ENCODE results near the gene ZNRF1.

DNA sequence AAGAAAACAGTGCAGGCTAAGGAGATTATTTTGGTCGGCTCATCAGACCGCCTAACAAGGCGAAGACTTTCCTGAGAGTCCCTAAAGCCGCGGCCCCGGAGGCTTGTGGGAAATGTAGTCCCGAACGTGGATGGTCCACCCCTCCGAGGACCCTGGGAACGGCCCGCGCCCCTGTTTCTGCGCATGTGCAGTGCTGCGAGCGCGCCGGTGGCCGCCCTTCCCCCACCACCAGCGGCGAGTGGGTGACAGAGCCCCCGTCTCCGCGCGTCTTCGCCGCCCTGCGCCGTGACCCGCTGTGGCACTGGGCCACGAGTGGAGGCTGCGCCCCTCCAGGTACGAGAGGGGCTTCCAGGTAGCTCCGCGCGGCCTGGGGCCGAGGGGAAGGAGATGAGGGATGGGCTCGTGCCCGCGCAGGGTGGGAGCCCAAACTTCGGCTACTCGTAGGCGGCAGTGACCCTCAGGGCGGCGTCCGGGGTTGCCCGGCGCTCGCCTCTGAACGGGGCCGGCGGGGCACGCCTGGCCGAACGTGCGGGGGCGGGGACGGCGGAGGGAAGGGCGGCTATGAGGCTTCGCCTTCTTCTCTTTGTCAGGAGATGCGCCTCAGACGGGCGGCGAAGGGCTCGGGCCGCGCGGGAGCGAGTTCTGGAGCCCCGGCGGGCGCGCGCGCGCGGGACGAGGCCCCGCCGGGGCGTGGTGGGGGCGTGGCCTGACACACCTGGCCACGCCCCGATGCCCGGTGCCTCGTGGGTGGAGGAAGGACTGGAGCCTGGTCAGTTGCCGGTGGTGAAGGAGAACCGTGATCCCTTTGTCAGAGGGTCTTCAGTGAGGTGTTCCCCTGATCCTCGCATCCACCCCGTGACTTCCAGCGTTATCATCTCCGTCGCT lies 149.7 kb downstream of the ZNRF1 start, which contains the start of gene ZFP1:
- no peak for TF ChIP-seq POLR2A (IDR thresholded peaks at IDR 0.05)
- TF ChIP-seq, protein P1, sequence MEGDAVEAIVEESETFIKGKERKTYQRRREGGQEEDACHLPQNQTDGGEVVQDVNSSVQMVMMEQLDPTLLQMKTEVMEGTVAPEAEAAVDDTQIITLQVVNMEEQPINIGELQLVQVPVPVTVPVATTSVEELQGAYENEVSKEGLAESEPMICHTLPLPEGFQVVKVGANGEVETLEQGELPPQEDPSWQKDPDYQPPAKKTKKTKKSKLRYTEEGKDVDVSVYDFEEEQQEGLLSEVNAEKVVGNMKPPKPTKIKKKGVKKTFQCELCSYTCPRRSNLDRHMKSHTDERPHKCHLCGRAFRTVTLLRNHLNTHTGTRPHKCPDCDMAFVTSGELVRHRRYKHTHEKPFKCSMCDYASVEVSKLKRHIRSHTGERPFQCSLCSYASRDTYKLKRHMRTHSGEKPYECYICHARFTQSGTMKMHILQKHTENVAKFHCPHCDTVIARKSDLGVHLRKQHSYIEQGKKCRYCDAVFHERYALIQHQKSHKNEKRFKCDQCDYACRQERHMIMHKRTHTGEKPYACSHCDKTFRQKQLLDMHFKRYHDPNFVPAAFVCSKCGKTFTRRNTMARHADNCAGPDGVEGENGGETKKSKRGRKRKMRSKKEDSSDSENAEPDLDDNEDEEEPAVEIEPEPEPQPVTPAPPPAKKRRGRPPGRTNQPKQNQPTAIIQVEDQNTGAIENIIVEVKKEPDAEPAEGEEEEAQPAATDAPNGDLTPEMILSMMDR (IDR thresholded peaks at IDR 0.05), result peak in 1 of 3 donors; percentile 41

All from lower leg skin (tissue), 3 donors.